HEK293T (cell line): ENCODE data around the gene IL1RAPL1.

Experiments
- ARNT ChIP-seq: fragments of 450-650 bp; IDR thresholded peaks from 2 replicates; pipeline ENCODE4 v1.6.1; 2017; ENCODE audit warnings: mild to moderate bottlenecking
- BHLHE40 ChIP-seq: fragments of 450-650 bp; IDR thresholded peaks from 2 replicates; pipeline ENCODE4 v1.6.1; 2016; ENCODE audit warnings: mild to moderate bottlenecking, moderate library complexity, borderline replicate concordance
- CTBP1 ChIP-seq: fragments of 450-650 bp; IDR thresholded peaks from 2 replicates; pipeline ENCODE4 v1.6.1; 2016; ENCODE audit warnings: borderline replicate concordance
- ELF4 ChIP-seq: fragments of 450-650 bp; IDR thresholded peaks from 2 replicates; pipeline ENCODE4 v1.6.1; 2017; ENCODE audit warnings: antibody characterized with exemption
- FOXA1 ChIP-seq: fragments of 450-650 bp; IDR thresholded peaks from 2 replicates; pipeline ENCODE4 v1.6.1; 2016; ENCODE audit warnings: mild to moderate bottlenecking
- FOXK2 ChIP-seq: fragments of 450-650 bp; IDR thresholded peaks from 2 replicates; pipeline ENCODE4 v1.6.1; 2016; ENCODE audit warnings: mild to moderate bottlenecking
- HDGF ChIP-seq: fragments of 450-650 bp; IDR thresholded peaks from 2 replicates; pipeline ENCODE4 v1.6.1; 2017; ENCODE audit warnings: antibody characterized with exemption, borderline replicate concordance
- L3MBTL2 ChIP-seq: fragments of 450-650 bp; conservative IDR thresholded peaks from 2 replicates; pipeline ENCODE4 v1.6.1; 2016; ENCODE audit warnings: mild to moderate bottlenecking
- NFRKB ChIP-seq: fragments of 450-650 bp; IDR thresholded peaks from 2 replicates; pipeline ENCODE4 v1.6.1; 2016; ENCODE audit warnings: mild to moderate bottlenecking, moderate library complexity
- SP1 ChIP-seq: fragments of 450-650 bp; IDR thresholded peaks from 2 replicates; pipeline ENCODE4 v1.6.1; 2017
- TARDBP ChIP-seq: fragments of 450-650 bp; IDR thresholded peaks from 2 replicates; pipeline ENCODE4 v1.6.1; 2016
- ZNF384 ChIP-seq: fragments of 450-650 bp; IDR thresholded peaks from 2 replicates; pipeline ENCODE4 v1.6.1; 2016
- TF ChIP-seq, protein P1 (sequence below): fragments of 450-650 bp; IDR thresholded peaks from 2 replicates; pipeline ENCODE4 v1.6.1; 2016

DNA sequence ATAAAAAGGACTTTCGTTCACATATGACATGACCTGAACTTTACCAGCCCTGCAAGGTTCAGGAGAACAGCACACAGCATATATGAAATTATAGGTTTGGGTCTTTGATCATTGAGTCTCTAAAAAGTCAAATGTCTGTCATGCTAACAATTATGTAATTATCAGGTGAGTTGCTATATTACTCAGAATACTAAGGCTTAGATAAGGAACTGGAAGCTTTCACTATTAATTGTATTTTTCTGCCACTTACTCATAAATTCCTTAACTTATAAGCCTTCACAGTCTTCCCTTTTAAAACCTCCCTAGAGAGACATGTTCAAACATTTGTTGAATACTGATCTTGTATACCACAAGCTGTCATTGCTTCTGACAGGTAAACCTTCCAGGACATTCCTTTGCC lies 1335.4 kb downstream of the IL1RAPL1 start:
- TF ChIP-seq TARDBP (no peak), NFRKB (no peak), FOXA1 (no peak), BHLHE40 (no peak), SP1 (no peak), ARNT (no peak), ELF4 (no peak), L3MBTL2 (no peak), CTBP1 (no peak), FOXK2 (no peak), HDGF (no peak), ZNF384 (no peak)
- TF ChIP-seq, protein P1, sequence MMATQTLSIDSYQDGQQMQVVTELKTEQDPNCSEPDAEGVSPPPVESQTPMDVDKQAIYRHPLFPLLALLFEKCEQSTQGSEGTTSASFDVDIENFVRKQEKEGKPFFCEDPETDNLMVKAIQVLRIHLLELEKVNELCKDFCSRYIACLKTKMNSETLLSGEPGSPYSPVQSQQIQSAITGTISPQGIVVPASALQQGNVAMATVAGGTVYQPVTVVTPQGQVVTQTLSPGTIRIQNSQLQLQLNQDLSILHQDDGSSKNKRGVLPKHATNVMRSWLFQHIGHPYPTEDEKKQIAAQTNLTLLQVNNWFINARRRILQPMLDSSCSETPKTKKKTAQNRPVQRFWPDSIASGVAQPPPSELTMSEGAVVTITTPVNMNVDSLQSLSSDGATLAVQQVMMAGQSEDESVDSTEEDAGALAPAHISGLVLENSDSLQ, result no peak
